ENCODE data around the gene MAPK7.
A peak's percentile ranks its signal among the peaks of the same experiment; 100 is the strongest.

The MAPK7 gene

GRCh38 chr17:19424934-19425868 lies 46.9 kb downstream of the MAPK7 start:
- peak; percentile 98 for FAIRE-seq

- FAIRE-seq = no peak
These were observed 48.3 kb downstream of the MAPK7 start for GRCh38 chr17:19426631-19427030.

GRCh38 chr17:19431691-19432090 lies 53.4 kb downstream of the MAPK7 start:
- FAIRE-seq = no peak

Data from endometrium (tissue), 2 donors.